Caco-2 (cell line): ENCODE results near the gene TMX4. TPM values are rescaled to one million over a fixed set of nuclear protein-coding genes. Genes with fewer than 3 reads are reported as not detected.

ENCODE experiments used
- BruUV-seq: library from RNA; stranded (reverse); fragments of 400-500 nt; replicated peaks from 2 replicates; lab custom pipeline; 2021; lab: Mats Ljungman, UMichigan
- CTCF ChIA-PET: fragments of 300-600 bp; sonication (Branson Sonifier 250); formaldehyde crosslinking; loops from one replicate; lab custom pipeline; 2022; ENCODE audit warnings: antibody characterized with exemption; lab: Charles Lee
- POLR2A ChIA-PET: fragments of 300-600 bp; sonication (Branson Sonifier 250); formaldehyde crosslinking; loops from one replicate; lab custom pipeline; 2022; ENCODE audit warnings: antibody characterized with exemption; lab: Charles Lee
- DNase-seq, 2 experiments: peaks; one replicate each; pipeline versions ENCODE4 v3.0.0 to v3.0.0-alpha.2; 2020 to 2022
- H3K27me3 ChIP-seq: replicated peaks from 2 replicates; pipeline ENCODE4 v1.6.0; 2011; ENCODE audit warnings: low read length; ENCODE audit not compliant: control insufficient read depth, insufficient read depth
- H3K36me3 ChIP-seq: 2 replicates; pipeline ENCODE4 v1.5.1; 2011; ENCODE audit warnings: low read length; ENCODE audit not compliant: control insufficient read depth, insufficient read depth
- H3K4me1 ChIP-seq: fragments of 250-450 bp; sonication (Bioruptor Pico); 2 replicates; pipeline ENCODE4 v1.5.1; 2020; ENCODE audit warnings: mild to moderate bottlenecking
- H3K4me3 ChIP-seq: 2 replicates; pipeline ENCODE4 v1.5.1; 2011; ENCODE audit warnings: low read depth, mild to moderate bottlenecking, control low read depth, low read length
- H3K9me3 ChIP-seq: fragments of 250-450 bp; sonication (Bioruptor Pico); 2 replicates; pipeline ENCODE4 v1.5.1; 2020; ENCODE audit warnings: mild to moderate bottlenecking, moderate library complexity
- H3K27ac Mint-ChIP-seq: one replicate; pipeline ENCODE4 v1.8.0; 2022; ENCODE audit warnings: mixed read lengths; ENCODE audit not compliant: unreplicated experiment
- H3K27me3 Mint-ChIP-seq: one replicate; pipeline ENCODE4 v1.8.0; 2022; ENCODE audit warnings: mixed read lengths; ENCODE audit not compliant: insufficient read depth, unreplicated experiment
- H3K36me3 Mint-ChIP-seq: one replicate; pipeline ENCODE4 v1.8.0; 2022; ENCODE audit warnings: mild to moderate bottlenecking, mixed read lengths; ENCODE audit not compliant: insufficient read depth, unreplicated experiment
- H3K4me1 Mint-ChIP-seq: one replicate; pipeline ENCODE4 v1.8.0; 2022; ENCODE audit warnings: low read depth, mixed read lengths; ENCODE audit not compliant: unreplicated experiment
- H3K4me3 Mint-ChIP-seq: one replicate; pipeline ENCODE4 v1.8.0; 2022; ENCODE audit warnings: mild to moderate bottlenecking, moderate library complexity, mixed read lengths; ENCODE audit not compliant: unreplicated experiment
- H3K9me3 Mint-ChIP-seq: one replicate; pipeline ENCODE4 v1.8.0; 2022; ENCODE audit warnings: mixed read lengths; ENCODE audit not compliant: unreplicated experiment
- intact Hi-C: fragments of 100-400 bp; cut with micrococcal nuclease; formaldehyde crosslinking; loops from one replicate; pipeline ENCODE4 v1.10.0; 2022; ENCODE audit not compliant: unreplicated experiment
- total RNA-seq: library from RNA; stranded (reverse); gene quantifications from 2 replicates; pipeline ENCODE4 v1.2.3, GENCODE V29; 2022
- TF ChIP-seq, protein P1 (sequence below), 2 experiments: fragments of 200-600 bp in 1 of 2; IDR thresholded peaks; 1 replicate in 1 of 2; 2 replicates in 1 of 2; pipeline versions ENCODE4 v1.5.1 to v1.8.0; 2011 to 2022; ENCODE audit warnings: antibody characterized with exemption in 1 of 2, control low read depth in 1 of 2, inconsistent platforms in 1 of 2, low read depth in 1 of 2, low read length in 1 of 2, mild to moderate bottlenecking in 1 of 2, moderate library complexity in 1 of 2; ENCODE audit not compliant: insufficient read depth in 1 of 2, severe bottlenecking in 1 of 2, unreplicated experiment in 1 of 2

TMX4 gene
- total RNA-seq, 1 experiment from 2014 or later, result 17.0 TPM

DNA sequence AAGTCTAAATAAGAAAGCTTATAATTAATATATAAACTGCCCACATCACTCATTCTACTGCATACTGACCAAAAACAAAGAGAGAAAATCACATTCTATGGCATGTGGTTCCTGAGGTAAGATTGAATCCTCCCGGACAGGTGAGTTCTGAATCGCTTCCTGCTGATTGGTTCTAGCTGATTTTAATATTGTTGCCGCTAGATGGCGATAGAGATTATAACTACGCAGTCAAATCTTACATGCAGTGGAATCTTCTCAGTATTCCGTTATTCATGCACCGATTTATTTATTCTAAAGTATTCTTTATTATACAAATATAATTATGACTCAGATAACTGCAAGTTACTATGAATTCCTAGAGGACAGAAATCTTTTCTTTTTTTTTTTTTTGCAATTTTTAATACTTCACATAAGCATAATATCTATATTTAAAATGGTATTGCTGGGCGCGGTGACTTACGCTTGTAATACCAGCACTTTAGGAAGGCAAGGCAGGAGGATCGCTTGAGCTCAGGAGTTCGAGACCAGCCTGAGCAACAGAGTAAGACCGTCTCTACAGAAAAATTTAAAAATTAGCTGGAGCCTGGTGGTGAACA, 24.2 kb upstream of the TMX4 start:
- H3K4me3 ChIP-seq, result no peak overlapping the region
- peaks cover 6% of the 10 kb centered on the region for H3K27me3 Mint-ChIP-seq
- H3K4me3 Mint-ChIP-seq, result no peak overlapping the region
- ChIA-PET POLR2A (interaction anchor here (0.7 to 0.8 kb wide), 2 partner anchors 16 to 86 kb away, joined by 3 to 4 read pairs; no protein-coding TSS in a partner anchor), CTCF (interaction anchor here (0.6 to 2.0 kb wide), 11 partner anchors 12 to 678 kb away, joined by 3 to 12 read pairs (median 4); partner anchors contain the start of gene PLCB1)
- no peaks in the 10 kb centered on the region for H3K9me3 ChIP-seq
- BruUV-seq, result no TSS peak
- TF ChIP-seq, protein P1, sequence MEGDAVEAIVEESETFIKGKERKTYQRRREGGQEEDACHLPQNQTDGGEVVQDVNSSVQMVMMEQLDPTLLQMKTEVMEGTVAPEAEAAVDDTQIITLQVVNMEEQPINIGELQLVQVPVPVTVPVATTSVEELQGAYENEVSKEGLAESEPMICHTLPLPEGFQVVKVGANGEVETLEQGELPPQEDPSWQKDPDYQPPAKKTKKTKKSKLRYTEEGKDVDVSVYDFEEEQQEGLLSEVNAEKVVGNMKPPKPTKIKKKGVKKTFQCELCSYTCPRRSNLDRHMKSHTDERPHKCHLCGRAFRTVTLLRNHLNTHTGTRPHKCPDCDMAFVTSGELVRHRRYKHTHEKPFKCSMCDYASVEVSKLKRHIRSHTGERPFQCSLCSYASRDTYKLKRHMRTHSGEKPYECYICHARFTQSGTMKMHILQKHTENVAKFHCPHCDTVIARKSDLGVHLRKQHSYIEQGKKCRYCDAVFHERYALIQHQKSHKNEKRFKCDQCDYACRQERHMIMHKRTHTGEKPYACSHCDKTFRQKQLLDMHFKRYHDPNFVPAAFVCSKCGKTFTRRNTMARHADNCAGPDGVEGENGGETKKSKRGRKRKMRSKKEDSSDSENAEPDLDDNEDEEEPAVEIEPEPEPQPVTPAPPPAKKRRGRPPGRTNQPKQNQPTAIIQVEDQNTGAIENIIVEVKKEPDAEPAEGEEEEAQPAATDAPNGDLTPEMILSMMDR (IDR thresholded peaks at IDR 0.05; ENCODE audit: insufficient read depth in 1 of 2, low read depth in 1 of 2, low read length in 1 of 2, severe bottlenecking in 1 of 2, unreplicated experiment in 1 of 2), result peak; percentile 52 to 72
- H3K27ac Mint-ChIP-seq, result no peak overlapping the region
- H3K27me3 ChIP-seq, result no peaks in the 10 kb centered on the region
- no peaks in the 10 kb centered on the region for H3K36me3 ChIP-seq
- no peaks in the 10 kb centered on the region for H3K36me3 Mint-ChIP-seq
- peak in 1 of 2 experiments; percentile 80 for DNase-seq
- H3K4me1 ChIP-seq, result peaks cover 13% of the 10 kb centered on the region
- H3K4me1 Mint-ChIP-seq, result peaks cover 35% of the 10 kb centered on the region
- H3K9me3 Mint-ChIP-seq, result no peaks in the 10 kb centered on the region
- intact Hi-C loops, result loop anchor here (1.0 to 10.0 kb wide), 7 partner anchors 86 to 679 kb away; no protein-coding TSS in a partner anchor

DNA sequence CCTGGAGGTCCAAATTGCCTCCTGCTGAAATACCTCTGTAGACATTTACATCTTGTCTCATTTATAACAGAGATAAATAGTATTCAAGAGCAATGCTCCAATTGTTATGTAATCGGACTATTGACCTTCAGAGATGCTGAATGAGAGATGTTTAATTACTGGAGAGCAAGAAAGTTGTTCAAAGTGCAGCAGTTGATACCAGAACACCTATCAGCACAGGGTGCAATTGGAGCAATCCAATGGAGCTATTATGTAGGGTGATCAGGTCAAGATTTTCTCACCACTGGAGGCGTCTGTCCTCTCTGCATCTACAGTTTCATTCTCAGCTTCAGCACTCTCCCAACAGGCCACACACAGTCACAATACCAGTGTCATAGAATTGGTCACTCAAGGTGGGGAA, 19.5 kb upstream of the TMX4 start:
- H3K36me3 ChIP-seq, result no peaks in the 10 kb centered on the region
- no peak overlapping the region for H3K4me3 ChIP-seq
- DNase-seq, result peak in 1 of 2 experiments; percentile 21
- no peak overlapping the region for H3K4me3 Mint-ChIP-seq
- H3K27me3 ChIP-seq, result no peaks in the 10 kb centered on the region
- H3K4me1 ChIP-seq, result no peaks in the 10 kb centered on the region
- no TSS peak for BruUV-seq
- H3K9me3 ChIP-seq, result no peaks in the 10 kb centered on the region
- peaks cover 13% of the 10 kb centered on the region for H3K4me1 Mint-ChIP-seq
- H3K9me3 Mint-ChIP-seq, result no peaks in the 10 kb centered on the region
- H3K36me3 Mint-ChIP-seq, result no peaks in the 10 kb centered on the region
- no peak overlapping the region for H3K27ac Mint-ChIP-seq
- POLR2A ChIA-PET, result no interaction called here
- H3K27me3 Mint-ChIP-seq, result peaks cover 12% of the 10 kb centered on the region
- CTCF ChIA-PET, result interaction anchor here (0.6 kb wide), 2 partner anchors 55 to 103 kb away, joined by 4 to 7 read pairs; no protein-coding TSS in a partner anchor
- intact Hi-C loops, result no loop called here
- TF ChIP-seq, protein P1 (IDR thresholded peaks at IDR 0.05; ENCODE audit: insufficient read depth in 1 of 2, low read depth in 1 of 2, low read length in 1 of 2, severe bottlenecking in 1 of 2, unreplicated experiment in 1 of 2), result no peak

DNA sequence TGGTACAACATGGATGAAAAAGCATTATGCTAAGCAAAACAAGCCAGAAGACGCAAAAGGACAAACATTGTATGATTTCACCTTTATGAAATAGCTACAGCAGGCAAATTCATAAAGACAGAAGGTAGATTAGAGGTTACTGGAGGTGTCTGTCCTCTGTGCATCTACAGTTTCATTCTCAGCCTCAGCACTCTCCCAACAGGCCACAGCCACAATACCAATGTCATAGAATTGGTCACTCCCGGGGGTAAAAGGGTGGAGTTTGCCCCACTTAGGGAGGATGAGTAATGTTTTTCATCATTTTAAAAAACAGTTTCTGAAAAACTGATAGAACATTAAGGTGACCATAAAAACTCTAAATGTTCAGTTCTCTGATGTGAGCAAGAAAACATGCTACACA, 17.2 kb upstream of the TMX4 start:
- intact Hi-C loops, result no loop called here
- Histone ChIP-seq H3K36me3 (no peaks in the 10 kb centered on the region), H3K4me1 (no peaks in the 10 kb centered on the region), H3K9me3 (no peaks in the 10 kb centered on the region), H3K27me3 (no peaks in the 10 kb centered on the region), H3K4me3 (no peak overlapping the region)
- ChIA-PET POLR2A (no interaction called here), CTCF (no interaction called here)
- TF ChIP-seq, protein P1 (IDR thresholded peaks at IDR 0.05; ENCODE audit: insufficient read depth in 1 of 2, low read depth in 1 of 2, low read length in 1 of 2, severe bottlenecking in 1 of 2, unreplicated experiment in 1 of 2), result no peak
- Mint-ChIP-seq H3K27ac (no peak overlapping the region), H3K4me1 (no peaks in the 10 kb centered on the region), H3K9me3 (no peaks in the 10 kb centered on the region), H3K36me3 (no peaks in the 10 kb centered on the region), H3K4me3 (no peak overlapping the region), H3K27me3 (peaks cover 8% of the 10 kb centered on the region)
- BruUV-seq, result no TSS peak
- DNase-seq, result no peak
